ENCODE results near the gene PIK3AP1. TPM values are rescaled to one million over a fixed set of nuclear protein-coding genes. Genes with fewer than 3 reads are reported as not detected.

Gene PIK3AP1
- total and polyA plus RNA-seq, 7 experiments from 2014 or later: 0.46 to 68.1 (median 2.9) TPM

DNA sequence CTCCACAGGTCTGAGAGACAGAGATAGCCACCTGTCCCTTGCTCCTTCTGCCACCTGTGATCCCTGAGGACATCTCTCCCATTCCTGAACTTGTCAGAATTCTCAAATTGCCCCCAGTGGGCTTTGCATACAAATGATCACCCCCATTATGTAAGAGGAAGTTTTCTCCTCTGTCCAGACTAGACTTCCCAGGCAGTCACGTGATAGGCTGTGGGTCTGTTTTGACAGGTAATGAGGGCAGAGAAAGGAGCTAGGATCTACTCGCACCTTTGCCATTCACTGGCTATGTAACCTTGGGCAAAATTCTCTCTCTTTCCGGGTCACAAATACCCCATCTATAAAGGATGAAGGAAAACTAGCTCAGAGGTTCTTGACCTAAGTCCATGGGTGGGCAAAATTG lies 112.1 kb downstream of the PIK3AP1 start:
- no peak for DNase-seq
- no peak overlapping the region for H3K27ac Mint-ChIP-seq
- H3K27me3 Mint-ChIP-seq: peaks cover 0 to 6% (median 0%) of the 10 kb centered on the region in 5 donors
- no peaks in the 10 kb centered on the region for H3K27me3 ChIP-seq (ENCODE audit: control insufficient read depth in 2 of 2, insufficient read depth in 2 of 2, low read length in 2 of 2)
- ChIA-PET POLR2A (no interaction called here), CTCF (no interaction called here)
- ATAC-seq: no peak
- no peaks in the 10 kb centered on the region for H3K36me3 Mint-ChIP-seq
- H3K9me3 Mint-ChIP-seq: peaks cover 0 to 2% (median 0%) of the 10 kb centered on the region in 11 donors
- H3K4me3 ChIP-seq (ENCODE audit: low read length): no peak overlapping the region
- H3K27ac ChIP-seq (ENCODE audit: low read depth, low read length): no peak overlapping the region
- no peaks in the 10 kb centered on the region for H3K9me3 ChIP-seq (ENCODE audit: control insufficient read depth in 2 of 3, low read length in 3 of 3)
- peaks cover 0 to 11% (median 8%) of the 10 kb centered on the region in 7 donors for H3K4me1 Mint-ChIP-seq
- peaks cover 0 to 13% of the 10 kb centered on the region in 2 donors for H3K4me1 ChIP-seq (ENCODE audit: control insufficient read depth in 2 of 2, insufficient read depth in 2 of 2, low read length in 2 of 2)
- no peak overlapping the region for H3K4me3 Mint-ChIP-seq
- H3K36me3 ChIP-seq (ENCODE audit: control insufficient read depth in 2 of 3, insufficient read depth in 3 of 3, low read length in 3 of 3): no peaks in the 10 kb centered on the region
- intact Hi-C loops (cut with micrococcal nuclease): no loop called here

DNA sequence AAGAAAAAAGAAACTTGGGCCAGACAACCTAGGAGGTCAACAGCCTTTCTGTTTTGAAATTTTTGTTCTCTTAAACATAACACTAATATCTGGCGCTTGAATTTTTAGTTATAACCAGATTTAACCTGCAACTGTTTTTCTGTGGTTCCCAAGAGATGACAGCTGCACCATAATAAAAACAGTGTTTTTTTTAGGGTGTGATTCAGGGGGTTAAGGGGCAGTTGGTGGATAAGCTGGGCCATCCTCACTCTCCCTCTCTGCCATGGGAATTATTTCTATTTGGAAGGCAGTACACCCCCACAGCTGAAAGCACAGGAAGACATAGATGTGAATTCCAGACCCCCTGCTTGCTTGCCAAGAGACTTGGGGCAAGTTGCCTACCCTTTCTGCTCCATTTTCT lies 113.4 kb downstream of the PIK3AP1 start:
- ATAC-seq: no peak
- no peaks in the 10 kb centered on the region for H3K36me3 Mint-ChIP-seq
- H3K4me3 Mint-ChIP-seq: no peak overlapping the region
- ChIA-PET POLR2A (no interaction called here), CTCF (no interaction called here)
- DNase-seq: no peak
- H3K9me3 Mint-ChIP-seq: peaks cover 0 to 2% (median 0%) of the 10 kb centered on the region in 11 donors
- H3K36me3 ChIP-seq (ENCODE audit: control insufficient read depth in 2 of 3, insufficient read depth in 3 of 3, low read length in 3 of 3): no peaks in the 10 kb centered on the region
- no peak overlapping the region for H3K27ac ChIP-seq (ENCODE audit: low read depth, low read length)
- H3K4me3 ChIP-seq (ENCODE audit: low read length): no peak overlapping the region
- peaks cover 0 to 13% of the 10 kb centered on the region in 2 donors for H3K4me1 ChIP-seq (ENCODE audit: control insufficient read depth in 2 of 2, insufficient read depth in 2 of 2, low read length in 2 of 2)
- no peaks in the 10 kb centered on the region for H3K27me3 ChIP-seq (ENCODE audit: control insufficient read depth in 2 of 2, insufficient read depth in 2 of 2, low read length in 2 of 2)
- H3K27me3 Mint-ChIP-seq: peaks cover 0 to 6% (median 0%) of the 10 kb centered on the region in 5 donors
- H3K9me3 ChIP-seq (ENCODE audit: control insufficient read depth in 2 of 3, low read length in 3 of 3): no peaks in the 10 kb centered on the region
- intact Hi-C loops (cut with micrococcal nuclease): no loop called here
- H3K27ac Mint-ChIP-seq: no peak overlapping the region
- peaks cover 0 to 11% (median 8%) of the 10 kb centered on the region in 7 donors for H3K4me1 Mint-ChIP-seq

DNA sequence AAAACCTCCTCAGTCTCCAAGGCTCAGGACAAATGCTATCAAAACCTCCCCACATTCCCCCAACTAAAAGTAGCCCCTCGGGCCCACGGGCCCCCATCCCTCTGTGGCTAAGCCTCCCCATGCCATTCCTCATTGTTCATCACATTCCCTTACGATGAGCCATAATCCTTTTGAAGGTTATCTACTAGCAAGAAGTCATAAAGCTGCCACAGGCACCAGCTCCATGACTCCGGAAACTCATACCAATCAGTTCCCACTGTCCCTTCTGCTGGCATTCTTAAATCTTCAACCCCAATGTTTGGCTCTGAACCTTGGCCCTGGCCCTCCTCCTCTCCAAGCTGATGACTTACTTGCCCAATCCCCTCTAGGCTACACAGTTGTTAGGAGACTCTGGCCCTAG lies 114.1 kb downstream of the PIK3AP1 start:
- H3K4me1 Mint-ChIP-seq: peaks cover 0 to 11% (median 8%) of the 10 kb centered on the region in 7 donors
- DNase-seq (no peak), ATAC-seq (no peak)
- H3K4me1 ChIP-seq (ENCODE audit: control insufficient read depth in 2 of 2, insufficient read depth in 2 of 2, low read length in 2 of 2): peaks cover 0 to 13% of the 10 kb centered on the region in 2 donors
- H3K4me3 ChIP-seq (ENCODE audit: low read length): no peak overlapping the region
- no peak overlapping the region for H3K27ac Mint-ChIP-seq
- H3K36me3 Mint-ChIP-seq: no peaks in the 10 kb centered on the region
- H3K4me3 Mint-ChIP-seq: no peak overlapping the region
- intact Hi-C loops (cut with micrococcal nuclease): no loop called here
- peaks cover 0 to 2% (median 0%) of the 10 kb centered on the region in 11 donors for H3K9me3 Mint-ChIP-seq
- ChIA-PET POLR2A (no interaction called here), CTCF (no interaction called here)
- no peaks in the 10 kb centered on the region for H3K36me3 ChIP-seq (ENCODE audit: control insufficient read depth in 2 of 3, insufficient read depth in 3 of 3, low read length in 3 of 3)
- peaks cover 0 to 6% (median 0%) of the 10 kb centered on the region in 5 donors for H3K27me3 Mint-ChIP-seq
- H3K27ac ChIP-seq (ENCODE audit: low read depth, low read length): no peak overlapping the region
- H3K27me3 ChIP-seq (ENCODE audit: control insufficient read depth in 2 of 2, insufficient read depth in 2 of 2, low read length in 2 of 2): no peaks in the 10 kb centered on the region
- no peaks in the 10 kb centered on the region for H3K9me3 ChIP-seq (ENCODE audit: control insufficient read depth in 2 of 3, low read length in 3 of 3)

DNA sequence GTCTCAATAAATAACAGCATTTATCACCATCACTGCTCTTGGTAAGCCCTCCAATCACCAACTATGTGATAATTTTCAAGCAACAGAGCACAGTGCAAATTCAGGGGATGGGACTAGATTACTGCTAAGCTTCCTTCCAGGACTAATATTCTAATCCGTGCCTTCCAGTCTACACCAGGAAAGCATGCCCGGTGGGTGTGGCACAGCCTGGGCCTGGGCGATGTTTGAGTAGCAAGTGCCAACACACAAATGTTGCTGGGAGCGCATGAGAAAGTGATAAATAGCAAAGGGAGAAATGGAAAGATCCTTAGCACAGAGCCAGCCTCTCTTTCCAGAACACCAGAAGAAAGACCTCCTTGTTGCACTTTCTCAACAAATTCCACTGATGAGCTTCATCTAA lies 120.0 kb downstream of the PIK3AP1 start:
- H3K27ac Mint-ChIP-seq: no peak overlapping the region
- H3K4me1 Mint-ChIP-seq: peaks cover 0 to 4% (median 0%) of the 10 kb centered on the region in 7 donors
- no peaks in the 10 kb centered on the region for H3K9me3 Mint-ChIP-seq
- ATAC-seq (no peak), DNase-seq (no peak)
- H3K27me3 Mint-ChIP-seq: peaks cover 0 to 10% (median 0%) of the 10 kb centered on the region in 5 donors
- H3K9me3 ChIP-seq (ENCODE audit: control insufficient read depth in 2 of 3, low read length in 3 of 3): no peaks in the 10 kb centered on the region
- intact Hi-C loops (cut with micrococcal nuclease): no loop called here
- H3K27me3 ChIP-seq (ENCODE audit: control insufficient read depth in 2 of 2, insufficient read depth in 2 of 2, low read length in 2 of 2): no peaks in the 10 kb centered on the region
- no peaks in the 10 kb centered on the region for H3K36me3 ChIP-seq (ENCODE audit: control insufficient read depth in 2 of 3, insufficient read depth in 3 of 3, low read length in 3 of 3)
- ChIA-PET CTCF (interaction anchor here (1.1 kb wide), 1 partner anchor 163 kb away, joined by 8 read pairs; no protein-coding TSS in a partner anchor), POLR2A (no interaction called here)
- no peak overlapping the region for H3K4me3 Mint-ChIP-seq
- no peak overlapping the region for H3K4me3 ChIP-seq (ENCODE audit: low read length)
- H3K36me3 Mint-ChIP-seq: no peaks in the 10 kb centered on the region
- no peak overlapping the region for H3K27ac ChIP-seq (ENCODE audit: low read depth, low read length)
- no peaks in the 10 kb centered on the region for H3K4me1 ChIP-seq (ENCODE audit: control insufficient read depth in 2 of 2, insufficient read depth in 2 of 2, low read length in 2 of 2)

DNA sequence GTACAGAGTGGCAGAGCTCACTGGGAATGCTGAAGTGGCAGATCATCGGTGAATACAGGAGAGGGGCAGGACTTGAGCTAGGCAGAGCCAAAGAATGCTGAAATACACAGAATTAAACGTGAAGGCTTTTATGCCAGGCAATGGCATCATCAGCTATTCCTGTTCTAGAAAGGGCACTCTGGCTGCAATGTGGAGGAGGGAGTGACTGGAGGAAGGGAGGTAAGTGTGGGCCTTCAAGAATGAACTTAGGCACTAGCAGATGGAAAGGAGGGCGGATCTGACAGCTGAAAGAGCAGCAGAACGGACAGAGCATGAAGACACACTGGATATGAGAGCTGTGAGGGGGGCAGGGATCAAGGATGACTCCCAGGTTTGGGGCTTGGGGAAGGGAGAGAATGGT lies 121.5 kb downstream of the PIK3AP1 start:
- intact Hi-C loops (cut with micrococcal nuclease): no loop called here
- no peak overlapping the region for H3K27ac ChIP-seq (ENCODE audit: low read depth, low read length)
- POLR2A ChIA-PET: interaction anchor here (0.6 kb wide), 1 partner anchor 73 kb away, joined by 3 read pairs; no protein-coding TSS in a partner anchor

DNA sequence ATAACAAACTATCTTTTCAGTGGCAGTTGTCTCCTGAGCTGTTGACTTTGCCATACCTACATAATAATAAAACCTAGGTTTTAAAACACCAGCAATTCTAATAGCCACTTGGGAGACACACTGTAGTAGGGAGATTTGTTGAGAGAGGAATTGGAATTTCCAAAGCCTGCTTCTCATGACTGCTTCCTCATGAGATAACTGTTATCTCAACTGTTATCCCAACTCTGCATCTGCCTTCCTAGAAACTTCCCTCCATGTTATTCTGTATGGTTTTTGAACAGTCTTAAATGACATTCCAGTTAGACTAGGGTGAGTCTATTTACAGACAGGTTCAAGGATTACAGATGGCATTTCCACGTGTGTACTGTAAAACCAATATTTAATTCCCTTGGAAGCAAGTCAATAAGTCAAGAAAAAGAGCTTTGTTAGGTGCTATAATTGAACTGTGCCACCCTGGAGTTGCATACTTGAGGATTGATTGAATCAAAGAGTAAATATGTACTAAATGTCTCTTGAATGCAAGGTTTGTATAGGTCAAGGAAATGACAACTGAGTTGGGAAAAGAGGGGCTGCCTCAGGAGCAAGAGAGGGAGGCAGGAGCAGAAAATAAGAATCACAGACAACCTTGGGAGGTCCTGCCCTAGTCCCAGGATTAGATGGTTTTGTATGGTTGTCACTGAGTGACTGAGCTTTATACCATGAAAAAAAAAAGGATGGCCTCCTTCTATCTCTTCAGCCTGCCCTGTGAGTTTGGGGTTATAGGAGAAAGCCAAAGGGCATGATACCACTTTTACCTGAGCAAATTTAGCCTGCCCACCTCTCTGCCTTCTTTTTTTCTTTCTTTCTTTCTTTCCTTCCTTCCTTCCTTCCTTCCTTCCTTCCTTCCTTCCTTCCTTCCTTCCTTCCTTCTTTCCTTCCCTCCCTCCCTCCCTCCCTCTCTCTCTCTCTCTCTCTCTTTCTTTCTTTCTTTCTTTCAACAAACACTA lies 123.6 kb downstream of the PIK3AP1 start:
- peaks cover 4 to 9% (median 5%) of the 10 kb centered on the region in 7 donors for H3K4me1 Mint-ChIP-seq
- ATAC-seq (no peak), DNase-seq (no peak)
- Histone ChIP-seq H3K9me3 (ENCODE audit: control insufficient read depth in 2 of 3, low read length in 3 of 3) (no peaks in the 10 kb centered on the region), H3K27ac (ENCODE audit: low read depth, low read length) (no peak overlapping the region), H3K4me3 (ENCODE audit: low read length) (no peak overlapping the region), H3K36me3 (ENCODE audit: control insufficient read depth in 2 of 3, insufficient read depth in 3 of 3, low read length in 3 of 3) (no peaks in the 10 kb centered on the region), H3K4me1 (ENCODE audit: control insufficient read depth in 2 of 2, insufficient read depth in 2 of 2, low read length in 2 of 2) (no peaks in the 10 kb centered on the region), H3K27me3 (ENCODE audit: control insufficient read depth in 2 of 2, insufficient read depth in 2 of 2, low read length in 2 of 2) (no peaks in the 10 kb centered on the region)
- peaks cover 0 to 3% (median 0%) of the 10 kb centered on the region in 5 donors for H3K36me3 Mint-ChIP-seq
- CTCF ChIA-PET: no interaction called here
- peaks cover 0 to 3% (median 0%) of the 10 kb centered on the region in 11 donors for H3K9me3 Mint-ChIP-seq
- intact Hi-C loops (cut with micrococcal nuclease): no loop called here
- no peak overlapping the region for H3K27ac Mint-ChIP-seq
- no peak overlapping the region for H3K4me3 Mint-ChIP-seq
- POLR2A ChIA-PET: no interaction called here
- H3K27me3 Mint-ChIP-seq: peaks cover 0 to 15% (median 0%) of the 10 kb centered on the region in 5 donors

More for the DNA sequence above, 121.5 kb downstream of the PIK3AP1 start:
- Mint-ChIP-seq H3K36me3 (peaks cover 0 to 3% (median 0%) of the 10 kb centered on the region in 5 donors), H3K27ac (no peak overlapping the region), H3K27me3 (peaks cover 0 to 13% (median 0%) of the 10 kb centered on the region in 5 donors), H3K4me1 (peaks cover 0 to 4% (median 0%) of the 10 kb centered on the region in 7 donors), H3K9me3 (peaks cover 0 to 3% (median 0%) of the 10 kb centered on the region in 11 donors), H3K4me3 (no peak overlapping the region)
- no peaks in the 10 kb centered on the region for H3K4me1 ChIP-seq (ENCODE audit: control insufficient read depth in 2 of 2, insufficient read depth in 2 of 2, low read length in 2 of 2)
- ATAC-seq: no peak
- DNase-seq: no peak
- no peaks in the 10 kb centered on the region for H3K9me3 ChIP-seq (ENCODE audit: control insufficient read depth in 2 of 3, low read length in 3 of 3)
- CTCF ChIA-PET: no interaction called here
- H3K4me3 ChIP-seq (ENCODE audit: low read length): no peak overlapping the region
- H3K27me3 ChIP-seq (ENCODE audit: control insufficient read depth in 2 of 2, insufficient read depth in 2 of 2, low read length in 2 of 2): no peaks in the 10 kb centered on the region
- no peaks in the 10 kb centered on the region for H3K36me3 ChIP-seq (ENCODE audit: control insufficient read depth in 2 of 3, insufficient read depth in 3 of 3, low read length in 3 of 3)
